Esophagus squamous epithelium (tissue), 4 donors: Measurements from ENCODE around the gene LENG9.

Source experiments
- CTCF ChIP-seq, 6 experiments: fragments of 450-650 bp in 4 of 6; fragments of 200-600 bp in 2 of 6; sonication (generic) in 2 of 6; IDR thresholded peaks; one replicate each; pipeline ENCODE4 v1.5.1; 2016 to 2019; ENCODE audit warnings: antibody characterized with exemption in 6 of 6, mild to moderate bottlenecking in 4 of 6, moderate library complexity in 4 of 6
- POLR2A ChIP-seq, 4 donors: fragments of 450-650 bp; IDR thresholded peaks; one replicate each; pipeline ENCODE4 v1.6.1; 2017; ENCODE audit warnings: antibody characterized with exemption in 4 of 4, mild to moderate bottlenecking in 4 of 4, moderate library complexity in 3 of 4

- TF ChIP-seq CTCF (IDR thresholded peaks at IDR 0.05) (no peak), POLR2A (IDR thresholded peaks at IDR 0.05) (no peak)
Observed at GRCh38 chr19:54415901-54416673, 47.5 kb downstream of the LENG9 start.
